ENCODE data around the gene FOXG1.

The FOXG1 gene

DNA sequence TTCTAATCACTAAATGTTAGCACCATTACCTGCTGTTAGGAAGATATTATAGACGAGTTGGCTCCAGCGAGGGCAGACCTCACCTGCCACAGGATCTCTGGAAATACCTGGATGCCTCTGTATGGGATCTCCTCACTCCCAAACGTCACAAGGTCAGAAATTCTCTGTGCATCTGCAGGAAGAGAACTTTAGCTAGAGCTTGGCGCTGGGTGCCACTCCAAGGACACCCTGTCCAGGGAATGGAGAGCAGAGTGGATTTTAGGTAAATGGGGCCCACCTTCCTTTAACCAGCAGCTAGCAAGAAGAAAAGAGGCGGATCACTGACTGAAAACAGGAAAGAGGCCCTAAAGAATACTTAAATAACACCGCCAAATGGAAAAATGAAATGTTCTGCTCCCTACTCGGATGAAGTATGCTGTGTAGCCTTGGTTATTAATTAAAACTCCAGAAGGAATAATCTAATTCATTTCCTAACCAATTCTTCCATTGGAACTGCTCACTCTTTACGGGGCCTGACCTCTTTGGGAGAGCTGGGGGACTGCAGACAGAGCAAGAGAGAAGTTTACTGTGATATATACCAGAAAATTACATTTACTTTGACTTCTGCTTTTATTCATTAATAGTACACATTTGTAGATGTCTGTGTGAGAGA is 4.2 kb upstream of the FOXG1 start:
- peak; percentile 45 for DNase-seq

DNA sequence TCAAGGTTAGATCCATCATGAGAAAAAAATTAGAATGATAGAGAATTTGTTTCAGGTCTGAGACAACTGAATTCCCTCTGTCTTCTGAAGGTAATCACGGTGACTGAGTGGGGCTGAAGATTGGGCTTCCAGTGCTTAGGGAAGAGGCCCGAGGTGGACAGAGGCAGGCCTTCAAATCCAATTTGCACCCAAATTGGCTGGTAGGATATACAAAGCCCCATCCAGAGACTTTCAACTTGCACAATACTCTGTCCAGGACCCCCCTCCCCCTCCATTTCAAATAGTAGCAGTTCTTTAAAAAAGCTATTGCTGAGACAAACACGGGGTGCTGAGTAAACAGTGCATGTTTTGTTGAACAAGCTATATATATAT is 3.6 kb upstream of the FOXG1 start:
- peak; percentile 89 for DNase-seq

DNA sequence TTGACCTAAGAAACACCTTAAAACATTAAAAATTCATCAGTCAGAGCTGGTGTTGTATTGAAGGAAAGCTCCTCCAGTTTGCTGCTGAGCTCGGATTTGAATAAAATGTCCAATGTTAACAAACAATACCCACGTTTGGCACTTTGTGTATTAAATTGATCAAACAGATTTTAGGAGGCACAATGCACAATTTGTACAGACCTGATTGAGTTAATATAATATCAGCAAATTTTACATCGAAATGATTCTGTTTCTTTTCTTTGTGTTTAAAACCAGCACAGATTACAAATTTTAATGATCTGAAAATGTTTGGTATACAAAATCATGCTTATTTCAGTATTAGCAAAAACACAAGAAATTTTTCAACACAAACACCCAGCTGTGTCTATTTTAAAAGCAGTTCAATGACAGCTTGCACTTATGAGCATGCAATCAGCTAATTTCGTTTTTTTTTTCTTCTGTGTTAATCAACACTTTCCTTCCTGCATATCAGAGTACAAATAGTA is 2.8 kb upstream of the FOXG1 start:
- DNase-seq = no peak

DNA sequence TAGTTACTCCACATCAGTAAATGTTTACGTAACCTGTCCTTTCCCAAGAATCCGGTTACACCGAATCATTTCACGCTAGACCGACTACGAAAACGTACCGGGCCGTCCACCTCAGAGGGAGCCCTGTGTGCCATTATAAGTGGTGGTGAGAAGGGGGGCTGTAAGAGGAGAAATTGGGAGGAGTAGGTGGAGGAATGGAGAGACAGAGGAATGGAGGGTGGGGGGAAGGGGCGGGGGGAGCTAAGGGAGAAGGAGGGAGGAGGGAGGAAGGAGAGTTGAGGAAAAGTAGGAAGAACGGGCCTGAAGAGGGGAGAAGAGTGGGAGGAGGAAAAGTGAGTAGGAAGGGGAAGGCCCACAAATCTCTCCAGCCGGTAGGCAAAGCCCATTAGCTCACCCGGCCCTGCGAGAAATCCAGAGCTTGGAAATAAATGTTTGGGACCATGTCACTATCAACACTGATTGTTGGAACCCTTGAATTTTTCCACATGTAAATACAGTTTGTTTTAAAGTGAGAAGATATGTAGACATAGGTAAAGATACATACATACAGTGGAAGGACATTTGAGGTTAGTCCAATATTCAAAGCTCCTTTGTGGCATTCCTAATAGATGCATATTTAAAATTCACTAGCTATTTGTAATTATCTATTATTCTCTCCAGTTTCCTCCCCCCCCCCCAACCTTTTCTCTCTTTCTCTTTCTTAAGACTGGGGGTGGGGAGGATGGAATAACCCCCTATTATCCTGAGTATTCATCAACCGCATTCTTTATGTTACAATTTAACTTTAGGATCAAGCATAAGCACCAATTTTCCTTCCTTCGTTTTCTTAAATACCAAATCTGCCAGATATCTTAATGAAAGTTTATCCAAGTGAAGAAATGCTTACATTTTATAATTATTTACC is 2.1 kb upstream of the FOXG1 start:
- DNase-seq = peak; percentile 96

GRCh38 chr14:28765169-28765830 is 1.3 kb upstream of the FOXG1 start:
- DNase-seq = peak; percentile 57

DNA sequence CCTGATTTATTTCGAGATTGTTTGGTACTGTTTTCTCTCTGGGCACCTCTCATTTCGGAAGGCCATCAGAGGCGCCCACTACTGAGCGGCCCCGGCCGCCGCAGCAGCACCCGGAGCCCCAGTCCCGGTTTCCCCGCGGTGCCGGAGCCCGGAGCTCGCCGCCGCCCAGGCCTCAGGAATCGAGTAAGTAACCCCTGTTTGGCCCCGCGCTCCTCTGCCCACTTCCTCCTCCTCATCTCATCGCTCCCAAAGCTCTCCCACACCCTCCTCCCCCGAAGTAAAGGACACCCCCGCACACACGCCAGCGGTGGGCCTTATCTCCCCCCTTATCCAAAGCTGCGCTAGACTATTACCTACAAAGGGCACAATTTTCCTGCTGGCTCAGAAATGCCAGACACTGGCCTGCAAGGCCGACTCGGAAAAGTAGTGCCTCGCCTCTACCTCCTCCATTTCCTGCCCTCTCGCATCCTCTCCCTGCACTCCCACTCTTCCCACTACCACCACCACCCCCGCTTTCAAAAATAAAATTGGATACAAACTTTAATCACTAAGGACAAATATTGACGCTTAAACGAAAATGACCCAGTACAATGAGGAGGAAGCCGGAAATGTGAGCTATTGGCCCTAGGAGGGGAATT is 637 bp upstream of the FOXG1 start:
- DNase-seq = peak; percentile 79

GRCh38 chr14:28767030-28767852 is 654 bp downstream of the FOXG1 start:
- DNase-seq = peak; percentile 30

GRCh38 chr14:28767853-28768741 is 1.5 kb downstream of the FOXG1 start:
- peak; percentile 74 for DNase-seq

DNA sequence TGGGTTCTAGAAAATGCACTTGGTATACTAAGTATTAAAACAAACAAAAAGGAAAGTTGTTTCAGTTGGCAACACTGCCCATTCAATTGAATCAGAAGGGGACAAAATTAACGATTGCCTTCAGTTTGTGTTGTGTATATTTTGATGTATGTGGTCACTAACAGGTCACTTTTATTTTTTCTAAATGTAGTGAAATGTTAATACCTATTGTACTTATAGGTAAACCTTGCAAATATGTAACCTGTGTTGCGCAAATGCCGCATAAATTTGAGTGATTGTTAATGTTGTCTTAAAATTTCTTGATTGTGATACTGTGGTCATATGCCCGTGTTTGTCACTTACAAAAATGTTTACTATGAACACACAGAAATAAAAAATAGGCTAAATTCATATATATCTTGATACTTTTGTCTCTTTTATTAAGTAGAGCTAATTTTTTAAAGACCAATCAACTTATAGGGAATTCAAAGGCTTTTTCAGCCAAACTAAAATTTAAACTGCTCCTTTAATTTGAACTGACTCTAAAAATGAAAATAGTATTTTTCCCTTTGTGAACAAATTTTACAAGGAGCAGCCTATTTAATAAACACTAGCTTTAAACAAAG is 2.8 kb downstream of the FOXG1 start:
- DNase-seq = peak; percentile 9

GRCh38 chr14:28770061-28770460 is 3.5 kb downstream of the FOXG1 start:
- peak; percentile 16 for DNase-seq

GRCh38 chr14:28770630-28771029 is 4.0 kb downstream of the FOXG1 start:
- peak; percentile 61 for DNase-seq

GRCh38 chr14:28771168-28771567 is 4.6 kb downstream of the FOXG1 start:
- no peak for DNase-seq

DNA sequence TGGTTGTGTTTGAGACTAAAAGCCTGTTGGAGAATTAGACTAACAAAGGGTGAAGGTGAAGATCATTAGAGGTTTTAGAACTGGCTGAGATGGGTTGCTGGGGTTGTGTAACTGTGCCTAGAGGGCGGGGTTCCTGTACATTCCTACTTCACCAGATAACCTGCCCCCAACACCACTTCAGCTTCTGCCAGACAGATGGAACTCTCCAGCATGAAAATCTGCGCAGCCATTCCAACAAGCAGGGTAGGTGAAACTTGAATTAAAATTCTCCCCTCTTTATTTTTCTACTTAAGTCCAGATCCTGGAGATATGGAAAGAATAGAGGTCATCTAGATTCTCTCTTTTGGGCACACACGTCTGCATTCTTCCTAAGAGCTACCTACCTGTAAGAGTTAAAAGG is 6.0 kb downstream of the FOXG1 start:
- peak; percentile 94 for DNase-seq

DNA sequence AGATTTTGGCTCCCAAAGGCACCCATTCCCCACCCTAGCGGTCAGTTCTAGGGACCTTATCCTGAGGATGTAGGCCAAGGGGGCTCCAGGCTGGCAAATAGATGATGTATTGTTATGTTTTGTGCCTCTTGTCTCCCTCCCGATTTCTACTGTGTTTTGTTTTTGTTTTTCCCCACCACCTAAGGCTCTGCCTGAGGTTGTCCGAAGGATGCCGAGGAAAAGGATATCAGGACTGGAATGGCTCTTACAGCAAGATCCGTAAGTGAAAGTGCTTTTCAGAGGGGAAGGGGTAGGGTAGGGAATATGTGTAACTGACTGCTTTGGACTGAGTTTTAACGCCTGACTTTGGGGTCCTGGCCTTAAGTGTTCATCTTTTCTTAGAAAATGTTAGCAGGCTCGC is 6.6 kb downstream of the FOXG1 start:
- DNase-seq = peak; percentile 73

- peak; percentile 92 for DNase-seq
Measured at GRCh38 chr14:28773861-28774691, 7.5 kb downstream of the FOXG1 start.

DNA sequence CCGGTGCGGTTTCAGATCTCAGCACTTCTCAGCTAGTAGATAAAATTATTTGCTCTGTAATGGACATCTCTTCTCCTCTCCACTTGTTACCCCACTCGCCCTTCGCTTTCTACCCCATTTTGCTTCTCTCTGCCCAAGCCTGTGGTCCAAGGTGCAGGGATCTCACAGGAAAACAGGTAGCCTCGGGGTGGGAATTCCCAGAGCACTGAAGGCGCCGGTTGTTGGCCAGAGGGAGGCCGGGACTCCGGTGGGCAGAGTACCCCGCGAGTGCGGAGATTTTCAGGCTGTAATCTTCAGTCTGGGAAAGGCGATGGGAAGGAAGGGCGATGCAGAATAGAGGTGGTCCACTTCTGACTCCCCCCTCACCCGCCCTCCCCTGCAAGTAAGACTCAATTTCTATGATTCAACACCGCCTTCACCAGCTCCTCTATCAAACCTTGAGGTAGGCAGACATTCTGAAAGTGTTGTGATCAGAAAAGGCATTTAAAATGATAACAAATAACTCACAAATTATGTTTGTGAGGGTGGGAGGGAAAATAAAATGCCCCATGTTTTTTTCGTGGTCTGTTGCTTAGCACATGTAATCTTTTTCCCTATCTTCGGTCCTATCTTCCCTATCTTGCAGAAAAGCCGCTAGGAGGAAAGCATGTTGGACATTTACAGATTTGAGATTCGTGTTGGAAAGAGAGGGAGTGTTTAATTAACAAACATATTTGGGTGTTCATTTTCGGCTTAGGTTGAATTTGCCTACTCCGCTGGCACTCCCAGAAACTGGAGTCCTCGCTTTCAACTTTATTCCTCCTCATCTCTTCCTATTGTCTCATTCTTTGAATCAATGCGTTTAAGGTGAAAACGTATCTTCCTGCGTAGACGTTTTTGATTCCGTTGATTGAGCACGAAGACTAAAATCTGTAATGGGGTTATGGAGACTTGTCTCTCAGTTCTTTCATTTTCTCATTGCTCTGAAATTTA is 8.5 kb downstream of the FOXG1 start:
- peak; percentile 79 for DNase-seq

- DNase-seq = peak; percentile 67
Measured at GRCh38 chr14:28776482-28777266, 10.1 kb downstream of the FOXG1 start.
